HEK293 (cell line): Measurements from ENCODE around the gene FILIP1L.
A peak's percentile ranks its signal among the peaks of the same experiment; 100 is the strongest.

ENCODE experiments used
- AEBP2 ChIP-seq: fragments of 450-650 bp; formaldehyde crosslinking; IDR thresholded peaks from 2 replicates; pipeline ENCODE4 v1.5.1; 2016; ENCODE audit warnings: missing biosample characterization, missing genetic modification characterization, borderline replicate concordance
- EGR2 ChIP-seq: fragments of 450-650 bp; formaldehyde crosslinking; IDR thresholded peaks from 2 replicates; pipeline ENCODE4 v1.5.1; 2016; ENCODE audit warnings: low read depth, missing biosample characterization, missing genetic modification characterization
- GLIS2 ChIP-seq: fragments of 450-650 bp; formaldehyde crosslinking; IDR thresholded peaks from 2 replicates; pipeline ENCODE4 v1.5.1; 2016; ENCODE audit warnings: missing biosample characterization, missing genetic modification characterization
- HOXA7 ChIP-seq: sonication (generic); formaldehyde crosslinking; IDR thresholded peaks from 2 replicates; pipeline ENCODE4 v1.8.1; 2022; ENCODE audit warnings: missing genetic modification reagents, borderline replicate concordance
- MZF1 ChIP-seq: fragments of 450-650 bp; formaldehyde crosslinking; IDR thresholded peaks from 2 replicates; pipeline ENCODE4 v1.5.1; 2017; ENCODE audit warnings: missing biosample characterization, missing genetic modification characterization, borderline replicate concordance
- OVOL3 ChIP-seq: fragments of 450-650 bp; formaldehyde crosslinking; IDR thresholded peaks from 2 replicates; pipeline ENCODE4 v1.5.1; 2016; ENCODE audit warnings: missing biosample characterization, missing genetic modification characterization
- PATZ1 ChIP-seq: fragments of 450-650 bp; formaldehyde crosslinking; IDR thresholded peaks from 2 replicates; pipeline ENCODE4 v1.5.1; 2016; ENCODE audit warnings: missing biosample characterization, missing genetic modification characterization
- PRDM1 ChIP-seq: fragments of 450-650 bp; formaldehyde crosslinking; IDR thresholded peaks from 2 replicates; pipeline ENCODE4; 2016; ENCODE audit warnings: missing biosample characterization, missing genetic modification characterization
- PRDM10 ChIP-seq: fragments of 450-650 bp; formaldehyde crosslinking; IDR thresholded peaks from 2 replicates; pipeline ENCODE4 v1.5.1; 2016; ENCODE audit warnings: missing biosample characterization, missing genetic modification characterization
- REPIN1 ChIP-seq: fragments of 450-650 bp; formaldehyde crosslinking; IDR thresholded peaks from 2 replicates; pipeline ENCODE4 v1.5.1; 2017; ENCODE audit warnings: missing biosample characterization, missing genetic modification characterization, low read depth
- YY2 ChIP-seq: fragments of 450-650 bp; formaldehyde crosslinking; IDR thresholded peaks from 2 replicates; pipeline ENCODE4 v1.5.1; 2016; ENCODE audit warnings: missing biosample characterization, missing genetic modification characterization
- ZBTB1 ChIP-seq: fragments of 450-650 bp; formaldehyde crosslinking; IDR thresholded peaks from 2 replicates; pipeline ENCODE4 v1.5.1; 2016; ENCODE audit warnings: missing biosample characterization, missing genetic modification characterization
- ZBTB7A ChIP-seq: fragments of 450-650 bp; formaldehyde crosslinking; IDR thresholded peaks from 2 replicates; pipeline ENCODE4 v1.5.1; 2016; ENCODE audit warnings: low read depth, missing biosample characterization, missing genetic modification characterization
- ZNF112 ChIP-seq: fragments of 450-650 bp; formaldehyde crosslinking; IDR thresholded peaks from 2 replicates; pipeline ENCODE4 v1.5.0; 2017; ENCODE audit warnings: missing biosample characterization, missing genetic modification characterization
- ZNF138 ChIP-seq: fragments of 450-650 bp; formaldehyde crosslinking; IDR thresholded peaks from 2 replicates; pipeline ENCODE4 v1.5.1; 2016; ENCODE audit warnings: missing biosample characterization, missing genetic modification characterization, borderline replicate concordance
- ZNF16 ChIP-seq: fragments of 450-650 bp; formaldehyde crosslinking; IDR thresholded peaks from 2 replicates; pipeline ENCODE4 v1.5.1; 2016; ENCODE audit warnings: low read depth, missing biosample characterization, missing genetic modification characterization
- ZNF214 ChIP-seq: fragments of 450-650 bp; formaldehyde crosslinking; IDR thresholded peaks from 2 replicates; pipeline ENCODE4 v1.5.1; 2017; ENCODE audit warnings: missing biosample characterization, mild to moderate bottlenecking, missing genetic modification characterization, borderline replicate concordance
- ZNF248 ChIP-seq: fragments of 450-650 bp; formaldehyde crosslinking; IDR thresholded peaks from 2 replicates; pipeline ENCODE4 v1.5.1; 2017; ENCODE audit warnings: missing biosample characterization, missing genetic modification characterization
- ZNF350 ChIP-seq: fragments of 450-650 bp; formaldehyde crosslinking; IDR thresholded peaks from 2 replicates; pipeline ENCODE4 v1.5.0; 2017; ENCODE audit warnings: missing biosample characterization, mild to moderate bottlenecking, missing genetic modification characterization
- ZNF366 ChIP-seq: fragments of 450-650 bp; formaldehyde crosslinking; conservative IDR thresholded peaks from 2 replicates; pipeline ENCODE4 v1.5.1; 2016; ENCODE audit warnings: missing biosample characterization, missing genetic modification characterization
- ZNF501 ChIP-seq: fragments of 450-650 bp; formaldehyde crosslinking; IDR thresholded peaks from 2 replicates; pipeline ENCODE4 v1.5.1; 2016; ENCODE audit warnings: missing biosample characterization, missing genetic modification characterization
- ZNF510 ChIP-seq: fragments of 450-650 bp; formaldehyde crosslinking; IDR thresholded peaks from 2 replicates; pipeline ENCODE4 v1.5.1; 2018; ENCODE audit warnings: mild to moderate bottlenecking, missing genetic modification characterization, missing biosample characterization; ENCODE audit not compliant: insufficient replicate concordance
- ZNF513 ChIP-seq: fragments of 450-650 bp; IDR thresholded peaks from 2 replicates; pipeline ENCODE4 v1.5.1; 2018; ENCODE audit warnings: missing biosample characterization, missing genetic modification characterization
- ZNF571 ChIP-seq: fragments of 450-650 bp; formaldehyde crosslinking; IDR thresholded peaks from 2 replicates; pipeline ENCODE4 v1.5.0; 2017; ENCODE audit warnings: missing biosample characterization, missing genetic modification characterization
- ZNF639 ChIP-seq: fragments of 450-650 bp; formaldehyde crosslinking; IDR thresholded peaks from 2 replicates; pipeline ENCODE4 v1.5.1; 2016; ENCODE audit warnings: missing biosample characterization, missing genetic modification characterization
- ZNF670 ChIP-seq: fragments of 450-650 bp; formaldehyde crosslinking; IDR thresholded peaks from 2 replicates; pipeline ENCODE4 v1.5.1; 2016; ENCODE audit warnings: missing biosample characterization, missing genetic modification characterization, low read depth
- ZNF76 ChIP-seq: fragments of 450-650 bp; formaldehyde crosslinking; IDR thresholded peaks from 2 replicates; pipeline ENCODE4; 2016; ENCODE audit warnings: low read depth, missing biosample characterization, missing genetic modification characterization, borderline replicate concordance
- ZNF768 ChIP-seq: fragments of 450-650 bp; formaldehyde crosslinking; IDR thresholded peaks from 2 replicates; pipeline ENCODE4 v1.5.1; 2018; ENCODE audit warnings: missing biosample characterization, mild to moderate bottlenecking, missing genetic modification characterization
- ZSCAN30 ChIP-seq: fragments of 450-650 bp; IDR thresholded peaks from 2 replicates; pipeline ENCODE4 v1.5.1; 2018; ENCODE audit warnings: missing biosample characterization, mild to moderate bottlenecking, missing genetic modification characterization, moderate library complexity

The FILIP1L gene

GRCh38 chr3:99948467-99949089 lies 165.7 kb downstream of the FILIP1L start (continued):
- TF ChIP-seq PRDM10 (tag by site-specific recombination) (peak; percentile 30; the same call in 1 of the 2 replicates), ZNF366 (tag by site-specific recombination) (peak; percentile 92), ZNF510 (tag by site-specific recombination) (no peak), ZNF513 (tag by site-specific recombination) (peak; percentile 47; the same call in 1 of the 2 replicates), GLIS2 (tag by site-specific recombination) (no peak), ZNF501 (tag by site-specific recombination) (no peak), OVOL3 (tag by site-specific recombination) (no peak), PRDM1 (peak; percentile 100), ZBTB1 (tag by site-specific recombination) (no peak), ZNF670 (no peak), MZF1 (tag by site-specific recombination) (no peak), ZNF571 (tag by site-specific recombination) (no peak), ZNF639 (no peak), HOXA7 (no peak), ZNF768 (no peak), AEBP2 (tag by site-specific recombination) (no peak), ZNF350 (tag by site-specific recombination) (no peak), ZNF76 (no peak), ZNF16 (tag by site-specific recombination) (no peak), ZSCAN30 (tag by site-specific recombination) (no peak), YY2 (tag by site-specific recombination) (no peak), EGR2 (no peak), ZBTB7A (tag by site-specific recombination) (no peak), REPIN1 (tag by site-specific recombination) (no peak), ZNF214 (tag by site-specific recombination) (no peak), ZNF112 (no peak), ZNF248 (tag by site-specific recombination) (no peak), PATZ1 (tag by site-specific recombination) (peak; percentile 33; the same call in 1 of the 2 replicates), ZNF138 (tag by site-specific recombination) (no peak)
